ENCODE data around the gene NLRP4. TPM values are rescaled to one million over a fixed set of nuclear protein-coding genes. Genes with fewer than 3 reads are reported as not detected.

Gene NLRP4
- total and polyA plus RNA-seq, 10 of the 15 experiments (the other 5 are each of a cell fraction or from before 2014, with no cell fraction given) = 0.07 to 9.6 (median 0.29) TPM; not detected in 6

GRCh38 chr19:55795021-55795420, 41.3 kb upstream of the NLRP4 start:
- in situ Hi-C loops (cut with MboI) = no loop called here
- Histone ChIP-seq H2AFZ (ENCODE audit: control insufficient read depth, low read depth, low read length) (no peak overlapping the region), H3K4me3 (no peak overlapping the region), H3K36me3 (ENCODE audit: control insufficient read depth in 2 of 2, insufficient read depth in 2 of 2, low read length in 1 of 2) (no peaks in the 10 kb centered on the region), H3K27ac (ENCODE audit: control insufficient read depth, insufficient read depth) (no peak overlapping the region), H3K27me3 (replicated peaks in 1 of 2; ENCODE audit: control insufficient read depth in 2 of 2, insufficient read depth in 2 of 2, low read length in 1 of 2) (no peaks in the 10 kb centered on the region), H3K79me2 (ENCODE audit: control insufficient read depth, insufficient read depth, low read length) (no peaks in the 10 kb centered on the region), H3K4me1 (ENCODE audit: control insufficient read depth, insufficient read depth, low read length) (no peaks in the 10 kb centered on the region), H3K9ac (ENCODE audit: control insufficient read depth, insufficient read depth, low read length) (no peak overlapping the region), H4K20me1 (ENCODE audit: control insufficient read depth, insufficient read depth) (no peaks in the 10 kb centered on the region), H3K4me2 (ENCODE audit: control insufficient read depth, insufficient read depth) (no peak overlapping the region), H3K9me3 (replicated peaks; ENCODE audit: control insufficient read depth, insufficient read depth, low read length) (no peaks in the 10 kb centered on the region)
- RAD21 ChIA-PET (ENCODE audit: unreplicated experiment) = no interaction called here
- TF ChIP-seq CHD2 (IDR thresholded peaks at IDR 0.05; ENCODE audit: borderline replicate concordance, low read depth, low read length) (no peak), RCOR1 (conservative IDR thresholded peaks at IDR 0.05; ENCODE audit: low read depth, low read length) (no peak), ZSCAN29 (IDR thresholded peaks at IDR 0.05) (no peak), NFXL1 (IDR thresholded peaks at IDR 0.05; ENCODE audit: borderline replicate concordance) (no peak)
- POLR2A ChIA-PET = no interaction called here
- SMC1A ChIA-PET (ENCODE audit: uncharacterized antibody, unreplicated experiment) = no interaction called here
- DNase-seq (ENCODE audit: low read depth, low spot score) (no peak), ATAC-seq (no peak), FAIRE-seq (no peak)
- WGBS (ENCODE audit: insufficient coverage, insufficient replicate concordance, low lambda C conversion rate, missing lambda C conversion rate) = 95% methylated on average over 11 of the region's 11 CpGs
- BruUV-seq (replicated peaks) = no TSS peak
- intact Hi-C loops (cut with micrococcal nuclease; ENCODE audit: unreplicated experiment) = no loop called here
- CTCF ChIA-PET = no interaction called here

DNA sequence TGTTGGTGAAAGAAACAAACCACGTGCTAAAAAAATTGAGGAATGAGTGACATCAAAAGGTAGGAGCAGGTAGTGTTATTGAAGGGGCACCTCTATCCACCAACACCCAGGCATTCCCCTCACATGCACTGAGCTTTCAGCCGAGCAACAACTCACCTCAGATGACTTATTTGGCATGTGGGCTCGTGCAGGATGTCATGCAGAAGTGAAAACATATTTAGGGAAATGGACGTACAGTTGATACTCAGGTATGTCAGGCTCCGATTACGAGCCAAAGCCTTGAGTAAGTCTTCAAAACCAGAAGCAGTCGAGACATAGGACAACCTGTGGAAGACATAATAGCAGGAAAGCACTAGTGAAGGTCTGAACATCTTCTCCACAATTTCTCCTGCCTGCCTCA, 34.9 kb upstream of the NLRP4 start:
- Histone ChIP-seq H3K4me1 (ENCODE audit: control insufficient read depth, insufficient read depth, low read length) (0 out of 2 replicates have a peak, but pooled peaks cover 4% of the 10 kb centered on the region), H3K9me3 (replicated peaks; ENCODE audit: control insufficient read depth, insufficient read depth, low read length) (no peaks in the 10 kb centered on the region; the same call in 2 of the 3 replicates), H3K4me3 (no peak overlapping the region), H3K27ac (ENCODE audit: control insufficient read depth, insufficient read depth) (no peak overlapping the region), H3K9ac (ENCODE audit: control insufficient read depth, insufficient read depth, low read length) (no peak overlapping the region), H3K4me2 (ENCODE audit: control insufficient read depth, insufficient read depth) (peak overlapping the region; percentile 48; the same call in 1 of the 2 replicates), H4K20me1 (ENCODE audit: control insufficient read depth, insufficient read depth) (no peaks in the 10 kb centered on the region), H3K27me3 (replicated peaks in 1 of 2; ENCODE audit: control insufficient read depth in 2 of 2, insufficient read depth in 2 of 2, low read length in 1 of 2) (no peaks in the 10 kb centered on the region), H3K79me2 (ENCODE audit: control insufficient read depth, insufficient read depth, low read length) (no peaks in the 10 kb centered on the region), H2AFZ (ENCODE audit: control insufficient read depth, low read depth, low read length) (peak overlapping the region; percentile 37), H3K36me3 (ENCODE audit: control insufficient read depth in 2 of 2, insufficient read depth in 2 of 2, low read length in 1 of 2) (no peaks in the 10 kb centered on the region)
- TF ChIP-seq NFYB (IDR thresholded peaks at IDR 0.05; ENCODE audit: insufficient read depth, low read depth, low read length) (no peak), ZSCAN29 (IDR thresholded peaks at IDR 0.05) (no peak), SPI1 (IDR thresholded peaks at IDR 0.05; ENCODE audit: borderline replicate concordance, insufficient read depth, low read depth, low read length) (peak; percentile 52; the same call in 1 of the 2 replicates), BHLHE40 (IDR thresholded peaks at IDR 0.05; ENCODE audit: borderline replicate concordance in 1 of 2, low read depth in 2 of 2, low read length in 1 of 2) (peak in 1 of 2 experiments; percentile 20; a peak in 1 of 4 replicates)
- SMC1A ChIA-PET (ENCODE audit: uncharacterized antibody, unreplicated experiment) = no interaction called here
- ATAC-seq = no peak
- in situ Hi-C loops (cut with MboI) (no loop called here), intact Hi-C loops (cut with micrococcal nuclease; ENCODE audit: unreplicated experiment) (no loop called here)
- CTCF ChIA-PET = no interaction called here
- POLR2A ChIA-PET = no interaction called here
- under 1% methylated on average over 7 of the region's 7 CpGs for WGBS (ENCODE audit: insufficient coverage, insufficient replicate concordance, low lambda C conversion rate, missing lambda C conversion rate)
- BruUV-seq (replicated peaks) = no TSS peak
- FAIRE-seq = peak; percentile 7
- RAD21 ChIA-PET (ENCODE audit: unreplicated experiment) = interaction anchor here (1.3 kb wide), 1 partner anchor 9 kb away, joined by 3 read pairs; no protein-coding TSS in a partner anchor
- DNase-seq (ENCODE audit: low read depth, low spot score) = no peak

All from GM12878 (cell line).